Omental fat pad (tissue), 4 donors: ENCODE results near the gene PTCHD1. TPM values are rescaled to one million over a fixed set of nuclear protein-coding genes. Genes with fewer than 3 reads are reported as not detected.

ENCODE experiments used
- ATAC-seq: fragments of 150-250 bp; one replicate; pipeline ENCODE4 v1.9.1; 2016; ENCODE audit warnings: mild to moderate bottlenecking, moderate library complexity; ENCODE audit not compliant: low FRiP score
- DNase-seq: peaks from one replicate; pipeline ENCODE4 v3.0.0-alpha.2; 2019; ENCODE audit warnings: low spot score
- total RNA-seq, 4 donors: library from RNA; depleted of rRNA; stranded (reverse); fragments of >200 nt; gene quantifications; one replicate each; pipeline ENCODE4 v1.1.0, GENCODE V29; 2016
- TF ChIP-seq, protein P1 (sequence below), 3 donors: fragments of 450-650 bp; IDR thresholded peaks; one replicate each; pipeline ENCODE4 v1.5.1; 2016 to 2017; ENCODE audit warnings: antibody characterized with exemption in 3 of 3, mild to moderate bottlenecking in 3 of 3, moderate library complexity in 2 of 3

PTCHD1 gene
- total RNA-seq, 4 donors from 2014 or later, result 0.06 to 2.0 (median 0.17) TPM

DNA sequence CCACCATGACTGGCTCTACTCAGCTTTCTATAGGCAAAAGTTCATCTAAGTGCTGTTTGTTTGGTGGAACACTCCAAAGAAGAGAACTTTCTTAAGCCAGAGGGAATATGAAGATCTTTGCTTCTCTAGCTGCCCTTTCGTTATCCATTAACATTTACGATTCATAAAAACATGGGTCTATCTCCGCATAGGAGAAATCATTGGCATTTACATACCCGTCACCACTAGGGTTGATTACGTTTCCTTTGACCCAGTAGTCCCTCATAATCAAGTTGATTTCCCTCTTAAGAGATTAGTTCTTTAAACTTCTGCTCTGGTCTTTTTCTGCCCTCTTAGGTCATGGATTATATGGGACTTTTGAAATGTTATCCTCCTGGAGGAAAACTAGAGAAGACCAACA is 57.5 kb downstream of the PTCHD1 start:
- TF ChIP-seq, protein P1, sequence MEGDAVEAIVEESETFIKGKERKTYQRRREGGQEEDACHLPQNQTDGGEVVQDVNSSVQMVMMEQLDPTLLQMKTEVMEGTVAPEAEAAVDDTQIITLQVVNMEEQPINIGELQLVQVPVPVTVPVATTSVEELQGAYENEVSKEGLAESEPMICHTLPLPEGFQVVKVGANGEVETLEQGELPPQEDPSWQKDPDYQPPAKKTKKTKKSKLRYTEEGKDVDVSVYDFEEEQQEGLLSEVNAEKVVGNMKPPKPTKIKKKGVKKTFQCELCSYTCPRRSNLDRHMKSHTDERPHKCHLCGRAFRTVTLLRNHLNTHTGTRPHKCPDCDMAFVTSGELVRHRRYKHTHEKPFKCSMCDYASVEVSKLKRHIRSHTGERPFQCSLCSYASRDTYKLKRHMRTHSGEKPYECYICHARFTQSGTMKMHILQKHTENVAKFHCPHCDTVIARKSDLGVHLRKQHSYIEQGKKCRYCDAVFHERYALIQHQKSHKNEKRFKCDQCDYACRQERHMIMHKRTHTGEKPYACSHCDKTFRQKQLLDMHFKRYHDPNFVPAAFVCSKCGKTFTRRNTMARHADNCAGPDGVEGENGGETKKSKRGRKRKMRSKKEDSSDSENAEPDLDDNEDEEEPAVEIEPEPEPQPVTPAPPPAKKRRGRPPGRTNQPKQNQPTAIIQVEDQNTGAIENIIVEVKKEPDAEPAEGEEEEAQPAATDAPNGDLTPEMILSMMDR (IDR thresholded peaks at IDR 0.05), result no peak
- ATAC-seq (no peak), DNase-seq (no peak)

DNA sequence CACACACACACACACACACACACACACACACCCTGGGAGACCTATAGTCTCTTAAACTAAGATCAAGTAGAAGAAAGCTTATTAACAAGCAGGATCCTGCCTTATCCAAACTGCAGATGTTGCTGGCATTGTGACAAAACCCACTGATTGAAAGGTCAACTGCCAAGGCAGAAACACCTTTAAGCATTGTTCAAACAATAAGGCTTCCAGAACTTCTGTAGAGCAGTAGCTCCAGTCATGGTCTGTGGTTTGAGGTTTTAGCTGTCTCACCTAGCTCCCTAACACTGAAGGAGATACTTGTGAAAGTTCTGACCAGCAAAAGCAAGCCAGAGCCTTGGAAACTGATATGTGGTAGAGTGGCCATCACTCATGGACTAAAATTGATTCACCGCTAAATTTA is 59.8 kb downstream of the PTCHD1 start:
- ATAC-seq (no peak), DNase-seq (no peak)
- TF ChIP-seq, protein P1 (IDR thresholded peaks at IDR 0.05), result no peak

DNA sequence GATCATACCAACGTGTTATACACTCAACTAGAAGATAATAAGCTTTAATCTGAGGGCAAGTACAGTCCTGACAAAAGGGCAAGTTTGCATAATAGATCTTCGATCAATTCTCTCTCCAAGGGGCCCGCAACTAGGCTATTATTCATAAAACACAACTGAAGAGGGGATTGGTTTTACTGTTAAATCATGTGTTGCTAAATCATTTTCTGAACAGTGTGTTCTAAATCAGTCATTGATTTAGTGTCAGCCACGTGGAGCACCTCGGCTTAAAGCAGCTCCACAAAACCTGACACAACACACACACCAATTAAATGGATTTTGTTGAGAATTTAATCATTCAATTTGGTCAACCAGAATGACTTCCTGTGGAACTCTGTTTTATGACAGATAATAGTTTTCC is 61.6 kb downstream of the PTCHD1 start:
- DNase-seq, result no peak
- TF ChIP-seq, protein P1 (IDR thresholded peaks at IDR 0.05), result no peak
- no peak for ATAC-seq

DNA sequence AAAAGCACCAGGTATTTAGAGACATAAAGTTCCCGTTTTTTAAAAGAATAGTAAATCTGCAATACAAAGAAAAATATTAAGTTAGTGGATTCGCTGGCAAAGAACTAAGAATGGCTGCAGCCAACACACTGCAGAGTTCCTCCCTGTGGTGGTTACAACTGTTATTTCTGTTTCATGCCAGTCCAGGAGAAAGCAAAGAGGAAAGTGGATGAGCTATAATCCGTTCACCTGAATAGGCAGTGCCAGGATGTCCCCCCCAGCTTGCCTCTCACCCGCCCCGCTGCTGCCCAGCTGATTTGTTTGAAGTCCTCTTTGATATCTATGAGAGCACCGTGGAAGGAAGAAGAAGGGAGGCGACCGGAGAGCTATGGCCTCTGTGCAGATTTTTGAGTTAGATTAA is 63.9 kb downstream of the PTCHD1 start:
- TF ChIP-seq, protein P1 (IDR thresholded peaks at IDR 0.05), result no peak
- ATAC-seq (no peak), DNase-seq (no peak)

DNA sequence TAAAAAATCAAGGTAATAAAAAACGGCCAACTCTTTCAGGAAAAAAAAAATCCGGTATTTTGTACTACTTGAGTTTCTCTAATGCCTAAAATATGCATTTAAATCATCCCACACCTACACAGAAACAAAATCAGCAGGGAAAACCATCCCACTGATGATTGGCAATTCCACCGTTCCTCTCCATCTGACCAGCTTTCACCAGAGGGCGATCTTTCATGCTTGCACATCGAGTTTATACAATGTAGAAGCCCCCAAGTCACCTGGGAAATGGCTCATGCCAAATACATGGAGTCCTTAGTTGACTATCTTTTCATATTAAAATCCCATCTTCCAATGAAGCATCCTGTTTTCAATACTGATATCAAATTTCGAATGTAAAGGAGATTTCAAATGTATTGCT is 69.2 kb downstream of the PTCHD1 start:
- DNase-seq (no peak), ATAC-seq (no peak)
- TF ChIP-seq, protein P1 (IDR thresholded peaks at IDR 0.05), result no peak

DNA sequence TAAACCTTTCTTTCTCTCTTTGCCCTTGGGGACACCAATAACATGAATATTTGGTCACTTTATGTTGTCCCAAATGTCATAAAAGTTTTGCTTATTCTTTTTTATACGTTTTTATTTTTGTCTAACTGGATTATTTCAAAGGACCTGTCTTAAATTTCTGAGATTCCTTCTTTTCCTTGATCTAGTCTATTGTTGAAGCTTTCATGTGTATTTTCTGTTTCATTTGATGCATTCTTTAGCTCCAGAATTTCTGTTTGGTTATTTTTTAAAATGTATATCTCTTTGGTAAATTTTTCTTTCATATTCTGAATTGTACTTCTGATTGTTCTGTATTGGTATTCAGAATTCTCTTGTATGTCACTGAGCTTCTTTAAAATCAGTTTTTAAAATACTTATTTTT is 88.3 kb downstream of the PTCHD1 start:
- TF ChIP-seq, protein P1 (IDR thresholded peaks at IDR 0.05), result no peak
- DNase-seq, result no peak
- no peak for ATAC-seq

DNA sequence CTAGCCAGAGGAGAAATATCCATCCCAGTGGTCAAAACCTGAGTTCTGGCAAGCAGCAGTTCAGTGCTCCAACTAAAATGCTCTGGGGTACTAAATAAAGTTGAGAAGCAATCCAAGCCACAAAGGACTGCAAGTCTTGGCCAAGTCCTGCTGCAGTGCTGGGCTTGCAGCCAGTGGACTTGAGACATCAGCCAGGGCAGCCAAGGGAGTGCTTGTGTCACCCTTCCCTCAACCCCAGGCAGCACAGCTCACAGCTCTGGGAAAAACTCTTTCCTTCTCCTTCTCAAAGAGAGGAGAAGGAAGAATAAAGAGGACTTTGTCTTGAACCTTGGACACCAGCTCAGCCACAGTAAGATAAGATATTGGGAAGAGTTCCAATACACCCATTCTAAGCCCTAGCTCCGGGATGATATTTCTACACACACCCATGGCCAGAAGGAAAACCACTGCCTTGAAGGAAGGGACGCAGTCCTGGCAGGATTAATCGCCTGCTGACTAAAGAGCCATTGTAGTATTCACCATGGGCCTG is 99.8 kb downstream of the PTCHD1 start:
- TF ChIP-seq, protein P1 (IDR thresholded peaks at IDR 0.05), result no peak
- peak; percentile 57 for ATAC-seq
- no peak for DNase-seq
